Colonic mucosa (tissue), 4 donors: ENCODE data around the gene H2AZ1. TPM values are rescaled to one million over a fixed set of nuclear protein-coding genes. Genes with fewer than 3 reads are reported as not detected.
A peak's percentile ranks its signal among the peaks of the same experiment; 100 is the strongest.
"Not testable (repeated sequence)": the region's sequence is repeated elsewhere in the genome, so short reads cannot be mapped to it uniquely, and the experiment has no call there.

Source experiments
- DNase-seq: peaks from one replicate; pipeline ENCODE4 v3.0.0-alpha.2; 2020
- H3K27ac ChIP-seq: fragments of 200-600 bp; one replicate; pipeline ENCODE4 v1.8.0; 2021
- H3K27me3 ChIP-seq: fragments of 200-600 bp; one replicate; pipeline ENCODE4 v1.8.0; 2021
- H3K36me3 ChIP-seq: fragments of 200-600 bp; one replicate; pipeline ENCODE4 v1.8.0; 2021
- H3K4me1 ChIP-seq: fragments of 200-600 bp; one replicate; pipeline ENCODE4 v1.8.0; 2021; ENCODE audit warnings: mild to moderate bottlenecking
- H3K4me3 ChIP-seq: fragments of 200-600 bp; one replicate; pipeline ENCODE4 v1.8.0; 2021
- H3K9ac ChIP-seq, 2 donors: one replicate each; pipeline ENCODE4 v1.7.0; 2013; ENCODE audit warnings: control low read depth in 2 of 2, low read depth in 2 of 2, low read length in 2 of 2
- H3K9me3 ChIP-seq: fragments of 200-600 bp; one replicate; pipeline ENCODE4 v1.8.0; 2021
- CTCF ChIP-seq: fragments of 200-600 bp; IDR thresholded peaks from one replicate; pipeline ENCODE4 v1.8.0; 2022; ENCODE audit warnings: antibody characterized with exemption, mild to moderate bottlenecking
- intact Hi-C: fragments of 100-400 bp; cut with DNase I; formaldehyde crosslinking; loops from one replicate; pipeline ENCODE4 v1.14.1; 2022
- total RNA-seq, 2 donors: library from RNA; stranded (reverse); fragmentation: NEBNext Ultra II Directional in 1 of 2; extraction: Animal tissue kit (Norgen Biotek cat#: 25700) in 1 of 2; gene quantifications; one replicate each; pipeline ENCODE4 v1.2.1, GENCODE V29; 2021
- donor health status: healthy.
- donor health status: DM: no; HTN: no; CAD: no.
- donor health status: DM: no; HTN: no; CAD: no.

Gene H2AZ1
- total RNA-seq, 2 donors from 2014 or later = 227 to 564 TPM

DNA sequence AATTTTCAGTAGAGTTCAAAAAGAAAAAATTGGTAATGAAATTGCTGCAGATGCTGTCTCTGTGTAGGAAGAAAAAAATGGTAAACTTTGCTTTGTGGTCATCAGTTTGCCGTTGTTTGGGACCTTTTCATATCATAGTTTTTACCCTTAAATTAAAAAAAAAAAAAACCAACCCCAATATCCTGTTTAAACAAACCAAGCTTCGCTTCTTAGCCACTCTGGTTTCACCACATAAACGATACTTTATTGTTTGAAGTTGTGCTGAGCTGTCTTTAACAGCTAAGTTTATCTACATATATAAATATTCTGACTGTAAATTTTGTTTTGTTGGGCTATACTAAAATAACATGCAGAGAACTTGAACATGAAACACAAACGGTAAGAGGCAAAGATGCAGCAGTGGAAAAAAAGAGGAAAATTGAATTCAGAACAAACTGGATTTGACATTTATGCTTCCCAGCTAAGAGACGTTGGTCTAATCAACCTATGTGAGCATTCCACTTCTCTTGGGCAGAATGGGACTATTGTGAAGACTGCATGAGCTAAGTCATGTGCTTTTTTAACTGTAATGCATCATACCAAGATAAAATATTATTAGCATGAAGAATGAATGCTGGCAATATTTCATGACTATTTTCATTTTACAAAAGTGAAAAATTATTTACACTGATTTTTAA lies 15.7 kb upstream of the H2AZ1 start:
- Histone ChIP-seq H3K4me1 (no peaks in the 10 kb centered on the region), H3K9me3 (no peaks in the 10 kb centered on the region), H3K9ac (no peak overlapping the region), H3K4me3 (no peak overlapping the region), H3K36me3 (no peaks in the 10 kb centered on the region), H3K27ac (no peak overlapping the region), H3K27me3 (no peaks in the 10 kb centered on the region)
- intact Hi-C loops = no loop called here
- DNase-seq = no peak
- no peak for TF ChIP-seq CTCF

DNA sequence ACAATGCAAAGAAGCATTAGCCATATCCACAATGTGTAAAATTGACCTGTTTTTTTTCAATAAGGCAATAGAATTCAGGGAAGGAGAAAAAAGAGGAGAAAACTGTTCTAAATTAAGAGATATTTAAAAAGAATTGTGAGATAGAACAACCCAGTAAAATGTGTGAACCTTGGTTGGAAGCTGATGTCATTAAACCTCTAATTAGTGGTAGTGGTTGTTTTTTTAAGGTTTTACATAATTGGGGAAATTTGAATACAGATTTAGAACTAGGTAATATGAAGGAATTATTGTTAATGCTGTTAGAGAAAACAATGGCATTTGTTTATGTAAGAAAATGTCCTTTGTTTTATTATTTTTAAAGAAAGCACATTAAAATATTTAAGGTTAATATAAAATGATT lies 15.1 kb upstream of the H2AZ1 start:
- no peaks in the 10 kb centered on the region for H3K9me3 ChIP-seq
- no peaks in the 10 kb centered on the region for H3K36me3 ChIP-seq
- H3K4me3 ChIP-seq = no peak overlapping the region
- no peaks in the 10 kb centered on the region for H3K4me1 ChIP-seq
- TF ChIP-seq CTCF = no peak
- intact Hi-C loops = no loop called here
- H3K9ac ChIP-seq = no peak overlapping the region
- no peak for DNase-seq
- H3K27me3 ChIP-seq = no peaks in the 10 kb centered on the region
- H3K27ac ChIP-seq = no peak overlapping the region

DNA sequence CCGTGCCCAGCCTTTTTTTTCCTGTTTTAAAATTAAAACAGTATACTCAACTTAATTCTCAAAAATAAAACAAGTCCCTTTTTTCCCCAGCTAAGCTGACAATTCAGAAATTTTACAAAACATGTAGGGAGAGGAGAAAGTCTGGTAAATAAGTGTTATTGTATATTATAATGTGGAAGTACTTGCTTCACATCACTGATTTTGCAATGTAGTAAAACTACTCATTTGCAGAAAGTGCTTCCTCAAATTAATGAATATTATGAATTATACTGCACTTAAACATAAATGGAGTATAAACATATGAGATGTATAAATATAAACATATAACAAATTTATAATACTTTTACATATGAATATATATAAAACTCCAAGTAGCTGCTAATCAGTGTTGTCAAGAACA lies 11.6 kb upstream of the H2AZ1 start:
- H3K36me3 ChIP-seq = no peaks in the 10 kb centered on the region
- no peak overlapping the region for H3K4me3 ChIP-seq
- no peak for DNase-seq
- intact Hi-C loops = no loop called here
- no peak overlapping the region for H3K27ac ChIP-seq
- no peaks in the 10 kb centered on the region for H3K4me1 ChIP-seq
- H3K9ac ChIP-seq = no peak overlapping the region
- H3K27me3 ChIP-seq = no peaks in the 10 kb centered on the region
- no peak for TF ChIP-seq CTCF
- no peaks in the 10 kb centered on the region for H3K9me3 ChIP-seq

DNA sequence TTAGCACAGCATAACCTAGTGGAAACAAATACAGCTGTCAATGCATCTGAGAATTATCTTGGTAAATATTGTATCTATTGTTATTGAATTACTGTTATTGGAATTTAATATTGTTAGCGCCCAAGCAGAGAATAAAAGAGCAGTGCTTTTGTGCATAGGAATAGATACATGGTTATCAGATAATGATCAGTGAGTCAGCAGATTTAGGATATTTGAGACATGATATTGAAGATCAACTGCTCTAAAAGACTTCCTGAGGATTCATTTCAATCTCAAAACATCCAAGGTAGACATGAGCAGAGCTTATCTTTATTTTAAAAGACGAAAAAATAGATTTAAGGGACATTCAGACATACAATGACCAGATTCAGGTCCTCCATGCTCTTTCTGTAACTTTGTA lies 10.6 kb upstream of the H2AZ1 start:
- no peak overlapping the region for H3K27ac ChIP-seq
- H3K9me3 ChIP-seq = no peaks in the 10 kb centered on the region
- no peaks in the 10 kb centered on the region for H3K36me3 ChIP-seq
- H3K9ac ChIP-seq = no peak overlapping the region
- H3K4me3 ChIP-seq = no peak overlapping the region
- no peak for DNase-seq
- no peak for TF ChIP-seq CTCF
- no peaks in the 10 kb centered on the region for H3K4me1 ChIP-seq
- no peaks in the 10 kb centered on the region for H3K27me3 ChIP-seq
- intact Hi-C loops = no loop called here

DNA sequence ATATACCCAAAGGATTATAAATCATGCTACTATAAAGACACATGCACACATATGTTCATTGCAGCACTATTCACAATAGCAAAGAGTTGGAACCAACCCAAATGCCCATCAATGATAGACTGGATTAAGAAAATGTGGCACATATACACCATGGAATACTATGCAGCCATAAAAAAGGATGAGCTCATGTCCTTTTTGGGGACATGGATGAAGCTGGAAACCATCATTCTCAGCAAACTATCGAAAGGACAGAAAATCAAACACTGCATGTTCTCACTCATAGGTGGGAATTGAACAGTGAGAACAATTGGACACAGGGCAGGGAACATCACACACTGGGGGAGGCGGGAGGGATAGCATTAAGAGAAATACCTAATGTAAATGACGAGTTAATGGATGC lies 8.1 kb upstream of the H2AZ1 start:
- H3K4me3 ChIP-seq, H3K27me3 ChIP-seq, H3K27ac ChIP-seq, H3K9me3 ChIP-seq, intact Hi-C loops, H3K4me1 ChIP-seq, DNase-seq, H3K36me3 ChIP-seq, H3K9ac ChIP-seq: not testable (repeated sequence)

DNA sequence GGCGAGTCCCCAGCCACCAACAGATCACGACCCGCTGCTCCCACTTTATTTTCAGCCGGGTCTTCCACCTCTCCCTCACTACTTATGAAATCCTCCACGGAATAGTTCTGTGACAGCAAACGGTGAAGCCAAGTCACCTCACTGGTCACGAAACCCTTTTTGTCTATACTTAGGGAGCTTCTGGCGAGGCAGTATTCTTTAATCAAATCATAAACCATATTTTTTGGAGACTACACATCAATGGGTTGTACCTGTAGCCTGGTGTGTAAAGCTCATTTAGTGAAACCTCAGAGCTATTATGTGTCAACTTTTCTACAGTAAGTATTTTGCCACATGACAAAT lies 809 bp upstream of the H2AZ1 start:
- Histone ChIP-seq H3K9ac (peak overlapping the region; percentile 64 to 94), H3K27ac (peak overlapping the region; percentile 94), H3K4me3 (peak overlapping the region; percentile 69), H3K4me1 (peaks cover 8% of the 10 kb centered on the region), H3K27me3 (no peaks in the 10 kb centered on the region), H3K36me3 (no peaks in the 10 kb centered on the region), H3K9me3 (no peaks in the 10 kb centered on the region)
- intact Hi-C loops = no loop called here
- no peak for TF ChIP-seq CTCF
- DNase-seq = no peak
